ENCODE data around the gene NKIRAS1. TPM values are rescaled to one million over a fixed set of nuclear protein-coding genes. Genes with fewer than 3 reads are reported as not detected.

The NKIRAS1 gene
- total RNA-seq (2022) (7.5 and 7.7 TPM in 2 replicates), Bru-seq, nascent RNA (percentile 48 among the genes with signal in this experiment), BruChase-seq, experiment 1, labeled RNA remaining after a 6-hour chase (percentile 43 among the genes with signal in this experiment), BruChase-seq, experiment 2, labeled RNA remaining after a 2-hour chase (percentile 48 among the genes with signal in this experiment)
- long read RNA-seq, transcript NKIRAS1-206 (5 exons, 2,014 nt): major isoform, 12 of 21 reads
- long read RNA-seq, partial matches to known transcripts: 0 of 21 reads
- long read RNA-seq, other reads (novel, unspliced or antisense): 7 of 21 reads

DNA sequence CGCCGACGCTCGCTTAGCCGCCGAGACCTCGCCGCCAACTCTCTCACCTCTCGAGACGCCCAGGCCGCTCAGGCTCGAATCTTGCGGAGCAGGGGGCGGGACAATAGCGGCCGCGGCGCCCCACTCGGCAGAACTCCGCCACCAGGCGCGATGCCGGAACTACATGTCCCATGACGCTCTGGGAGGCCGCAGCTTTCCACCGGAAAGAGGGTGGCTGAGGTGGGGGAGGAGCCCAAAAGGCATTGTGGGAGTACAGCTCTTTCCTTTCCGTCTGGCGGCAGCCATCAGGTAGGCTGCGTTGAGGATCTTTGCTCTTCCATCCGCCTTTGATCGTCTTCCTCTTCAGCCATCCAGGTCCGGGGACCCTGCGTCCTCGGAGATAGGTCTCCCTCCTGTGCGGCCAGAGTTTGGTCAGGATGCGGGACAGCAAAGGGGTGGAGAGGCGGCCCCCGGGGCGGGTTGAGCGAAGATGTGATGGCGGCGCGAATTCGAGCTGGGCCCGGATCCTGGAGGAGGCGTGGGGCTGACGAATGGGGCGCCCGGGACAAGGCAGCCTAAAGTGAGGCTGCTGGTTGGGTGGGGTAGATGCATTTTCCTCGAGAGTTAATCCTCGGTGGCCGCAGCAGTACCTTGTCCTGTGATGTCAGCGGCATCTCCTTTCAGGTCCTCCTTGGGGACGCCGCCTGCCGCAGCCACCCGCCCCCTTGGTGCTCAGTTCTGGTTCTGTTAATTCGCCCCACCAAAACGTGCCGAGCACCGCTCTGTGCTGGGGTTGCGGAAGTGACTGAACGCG lies at the start of gene NKIRAS1, which contains the start of gene RPL15:
TSS of gene NKIRAS1 (minus strand) at position 105 of the 793 bp plus-strand sequence. CDS start 6,086 bp downstream, outside the sequence.
TSS of gene RPL15 (plus strand) at position 247 of the 793 bp plus-strand sequence. CDS start 728 bp downstream, outside the sequence.
- TF ChIP-seq, protein P1, sequence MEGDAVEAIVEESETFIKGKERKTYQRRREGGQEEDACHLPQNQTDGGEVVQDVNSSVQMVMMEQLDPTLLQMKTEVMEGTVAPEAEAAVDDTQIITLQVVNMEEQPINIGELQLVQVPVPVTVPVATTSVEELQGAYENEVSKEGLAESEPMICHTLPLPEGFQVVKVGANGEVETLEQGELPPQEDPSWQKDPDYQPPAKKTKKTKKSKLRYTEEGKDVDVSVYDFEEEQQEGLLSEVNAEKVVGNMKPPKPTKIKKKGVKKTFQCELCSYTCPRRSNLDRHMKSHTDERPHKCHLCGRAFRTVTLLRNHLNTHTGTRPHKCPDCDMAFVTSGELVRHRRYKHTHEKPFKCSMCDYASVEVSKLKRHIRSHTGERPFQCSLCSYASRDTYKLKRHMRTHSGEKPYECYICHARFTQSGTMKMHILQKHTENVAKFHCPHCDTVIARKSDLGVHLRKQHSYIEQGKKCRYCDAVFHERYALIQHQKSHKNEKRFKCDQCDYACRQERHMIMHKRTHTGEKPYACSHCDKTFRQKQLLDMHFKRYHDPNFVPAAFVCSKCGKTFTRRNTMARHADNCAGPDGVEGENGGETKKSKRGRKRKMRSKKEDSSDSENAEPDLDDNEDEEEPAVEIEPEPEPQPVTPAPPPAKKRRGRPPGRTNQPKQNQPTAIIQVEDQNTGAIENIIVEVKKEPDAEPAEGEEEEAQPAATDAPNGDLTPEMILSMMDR (IDR thresholded peaks at IDR 0.05; ENCODE audit: unreplicated experiment): peak; percentile 40
- H3K9me3 Mint-ChIP-seq (ENCODE audit: low read depth, unreplicated experiment): no peaks in the 10 kb centered on the region
- peaks cover 67% of the 10 kb centered on the region for H3K36me3 Mint-ChIP-seq (ENCODE audit: insufficient read depth, unreplicated experiment)
- peaks cover 11% of the 10 kb centered on the region for H3K4me1 Mint-ChIP-seq (ENCODE audit: low read depth, unreplicated experiment)
- peak within 1 kb of the TSS; percentile 68 for H3K4me3 Mint-ChIP-seq (ENCODE audit: low read depth, unreplicated experiment)
- DNase-seq: peak; percentile 97
- intact Hi-C loops (cut with micrococcal nuclease; ENCODE audit: unreplicated experiment): loop anchor here (2.0 kb wide), 1 partner anchor 30 kb away; no protein-coding TSS in a partner anchor
- no peaks in the 10 kb centered on the region for H3K27me3 Mint-ChIP-seq (ENCODE audit: unreplicated experiment)
- CTCF ChIA-PET: interaction anchor here (0.5 to 1.2 kb wide), 3 partner anchors 29 to 149 kb away, joined by 4 to 6 read pairs (median 5); no protein-coding TSS in a partner anchor
- peak within 1 kb of the TSS; percentile 98 for H3K27ac Mint-ChIP-seq (ENCODE audit: unreplicated experiment)
- no TSS peak for BruUV-seq (replicated peaks)

DNA sequence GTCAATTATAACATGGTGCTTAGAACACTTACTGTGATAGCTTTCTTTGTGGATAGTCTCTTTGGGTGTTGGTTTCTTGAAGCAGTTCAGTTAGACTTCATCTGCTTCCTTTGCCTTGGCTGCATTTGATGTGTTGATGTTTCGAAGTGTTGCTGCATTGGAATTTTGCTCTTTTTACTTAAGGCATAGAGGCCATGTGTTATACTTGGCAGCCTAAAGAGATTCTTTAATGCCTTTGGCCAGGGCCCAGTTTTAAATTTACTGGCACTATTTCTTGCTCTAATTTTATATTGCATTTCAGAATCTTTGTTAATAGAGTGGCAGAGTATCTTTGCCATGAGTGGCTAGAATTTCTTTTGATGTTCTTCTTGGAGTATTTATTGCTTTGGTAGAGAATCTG lies 49.5 kb upstream of the NKIRAS1 start:
- intact Hi-C loops (cut with micrococcal nuclease; ENCODE audit: unreplicated experiment): no loop called here
- Mint-ChIP-seq H3K36me3 (ENCODE audit: insufficient read depth, unreplicated experiment) (peaks cover 22% of the 10 kb centered on the region), H3K9me3 (ENCODE audit: low read depth, unreplicated experiment) (no peaks in the 10 kb centered on the region), H3K27me3 (ENCODE audit: unreplicated experiment) (no peaks in the 10 kb centered on the region), H3K4me3 (ENCODE audit: low read depth, unreplicated experiment) (no peak overlapping the region), H3K27ac (ENCODE audit: unreplicated experiment) (no peak overlapping the region), H3K4me1 (ENCODE audit: low read depth, unreplicated experiment) (peaks cover 12% of the 10 kb centered on the region)
- TF ChIP-seq, protein P1 (IDR thresholded peaks at IDR 0.05; ENCODE audit: unreplicated experiment): no peak
- no TSS peak for BruUV-seq (replicated peaks)
- CTCF ChIA-PET: no interaction called here
- no peak for DNase-seq

DNA sequence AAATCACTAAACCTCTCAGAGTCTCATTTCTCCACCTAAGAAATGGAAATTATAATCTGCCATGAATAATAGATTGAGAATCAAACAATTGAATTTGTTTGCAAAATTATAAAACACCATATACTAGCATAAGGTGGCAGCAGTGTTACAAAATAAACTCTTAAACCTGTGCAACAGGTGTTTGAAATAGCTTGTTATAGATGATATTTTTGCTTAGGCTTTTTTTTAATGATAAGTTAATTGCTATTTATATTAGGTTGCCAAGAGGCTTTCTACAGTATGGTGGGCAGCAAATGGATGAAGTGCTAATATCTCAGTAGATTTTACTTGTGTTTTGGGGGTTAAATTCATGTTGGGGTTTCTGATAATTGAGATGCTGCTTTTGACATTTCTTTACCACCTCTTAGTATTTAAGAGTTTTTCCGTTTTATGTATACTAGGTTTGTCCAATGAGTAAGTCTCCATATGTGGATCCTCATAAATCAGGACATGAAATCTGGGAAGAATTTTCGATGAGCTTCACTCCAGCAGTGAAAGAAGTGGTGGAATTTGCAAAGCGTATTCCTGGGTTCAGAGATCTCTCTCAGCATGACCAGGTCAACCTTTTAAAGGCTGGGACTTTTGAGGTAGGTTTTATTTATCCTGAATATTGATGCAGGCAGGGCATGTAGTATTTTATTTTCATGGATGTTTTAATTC lies 47.9 kb upstream of the NKIRAS1 start:
- no peaks in the 10 kb centered on the region for H3K9me3 Mint-ChIP-seq (ENCODE audit: low read depth, unreplicated experiment)
- H3K36me3 Mint-ChIP-seq (ENCODE audit: insufficient read depth, unreplicated experiment): peaks cover 22% of the 10 kb centered on the region
- H3K27ac Mint-ChIP-seq (ENCODE audit: unreplicated experiment): no peak overlapping the region
- H3K4me1 Mint-ChIP-seq (ENCODE audit: low read depth, unreplicated experiment): peaks cover 14% of the 10 kb centered on the region
- BruUV-seq (replicated peaks): no TSS peak
- DNase-seq: no peak
- intact Hi-C loops (cut with micrococcal nuclease; ENCODE audit: unreplicated experiment): no loop called here
- no peaks in the 10 kb centered on the region for H3K27me3 Mint-ChIP-seq (ENCODE audit: unreplicated experiment)
- no peak overlapping the region for H3K4me3 Mint-ChIP-seq (ENCODE audit: low read depth, unreplicated experiment)
- TF ChIP-seq, protein P1 (IDR thresholded peaks at IDR 0.05; ENCODE audit: unreplicated experiment): no peak
- CTCF ChIA-PET: interaction anchor here (0.7 kb wide), 2 partner anchors 24 to 29 kb away, joined by 3 to 10 read pairs; no protein-coding TSS in a partner anchor

DNA sequence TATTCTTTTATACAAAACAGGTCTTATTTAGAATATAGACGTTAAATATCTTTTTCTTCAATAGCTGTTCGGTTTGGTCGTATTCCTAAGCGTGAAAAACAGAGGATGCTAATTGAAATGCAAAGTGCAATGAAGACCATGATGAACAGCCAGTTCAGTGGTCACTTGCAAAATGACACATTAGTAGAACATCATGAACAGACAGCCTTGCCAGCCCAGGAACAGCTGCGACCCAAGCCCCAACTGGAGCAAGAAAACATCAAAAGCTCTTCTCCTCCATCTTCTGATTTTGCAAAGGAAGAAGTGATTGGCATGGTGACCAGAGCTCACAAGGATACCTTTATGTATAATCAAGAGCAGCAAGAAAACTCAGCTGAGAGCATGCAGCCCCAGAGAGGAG lies 45.1 kb upstream of the NKIRAS1 start:
- Mint-ChIP-seq H3K27me3 (ENCODE audit: unreplicated experiment) (no peaks in the 10 kb centered on the region), H3K9me3 (ENCODE audit: low read depth, unreplicated experiment) (no peaks in the 10 kb centered on the region), H3K36me3 (ENCODE audit: insufficient read depth, unreplicated experiment) (peaks cover 22% of the 10 kb centered on the region), H3K4me1 (ENCODE audit: low read depth, unreplicated experiment) (peaks cover 12% of the 10 kb centered on the region), H3K4me3 (ENCODE audit: low read depth, unreplicated experiment) (no peak overlapping the region), H3K27ac (ENCODE audit: unreplicated experiment) (no peak overlapping the region)
- CTCF ChIA-PET: interaction anchor here (0.7 kb wide), 1 partner anchor 43 kb away, joined by 3 read pairs; no protein-coding TSS in a partner anchor
- BruUV-seq (replicated peaks): no TSS peak
- DNase-seq: no peak
- TF ChIP-seq, protein P1 (IDR thresholded peaks at IDR 0.05; ENCODE audit: unreplicated experiment): no peak
- intact Hi-C loops (cut with micrococcal nuclease; ENCODE audit: unreplicated experiment): no loop called here

Measured in Calu3 (cell line).